PFSK-1 (cell line): ENCODE results near the gene EGLN3.

Experiments used
- POLR2AphosphoS5 ChIP-seq: IDR thresholded peaks from 2 replicates; pipeline ENCODE4 v1.6.1; 2012; ENCODE audit warnings: low read depth, mild to moderate bottlenecking, control low read depth, low read length, moderate library complexity
- REST ChIP-seq, 2 experiments: IDR thresholded peaks; 2 replicates each; pipeline versions ENCODE4 v1.6.1 to v1.8.0; 2011 to 2012; ENCODE audit warnings: low read depth in 2 of 2, low read length in 2 of 2, control low read depth in 1 of 2, inconsistent platforms in 1 of 2, mild to moderate bottlenecking in 1 of 2, moderate library complexity in 1 of 2; ENCODE audit not compliant: insufficient read depth in 1 of 2
- SIN3A ChIP-seq: IDR thresholded peaks from 2 replicates; pipeline ENCODE4 v1.6.1; 2012; ENCODE audit warnings: mild to moderate bottlenecking, low read length, moderate library complexity, borderline replicate concordance; ENCODE audit not compliant: insufficient read depth
- TAF1 ChIP-seq: IDR thresholded peaks from 2 replicates; pipeline ENCODE4 v1.6.1; 2012; ENCODE audit warnings: low read length, control low read depth, borderline replicate concordance; ENCODE audit not compliant: insufficient read depth

- TF ChIP-seq REST (IDR thresholded peaks at IDR 0.05; ENCODE audit: insufficient read depth in 1 of 2, low read depth in 2 of 2, low read length in 2 of 2): no peak
- TF ChIP-seq SIN3A: no peak
- no peak for TF ChIP-seq POLR2AphosphoS5
- TF ChIP-seq TAF1: no peak
Measured at GRCh38 chr14:33925946-33926345, 24.9 kb downstream of the EGLN3 start.
